GM18861 (cell line): ENCODE results near the gene PPIB.

Experiments
- ATAC-seq: cut with Tn5 transposase; IDR thresholded peaks from one replicate; pipeline ENCODE4 v1.9.1; 2021; ENCODE audit not compliant: unreplicated experiment

The PPIB gene

DNA sequence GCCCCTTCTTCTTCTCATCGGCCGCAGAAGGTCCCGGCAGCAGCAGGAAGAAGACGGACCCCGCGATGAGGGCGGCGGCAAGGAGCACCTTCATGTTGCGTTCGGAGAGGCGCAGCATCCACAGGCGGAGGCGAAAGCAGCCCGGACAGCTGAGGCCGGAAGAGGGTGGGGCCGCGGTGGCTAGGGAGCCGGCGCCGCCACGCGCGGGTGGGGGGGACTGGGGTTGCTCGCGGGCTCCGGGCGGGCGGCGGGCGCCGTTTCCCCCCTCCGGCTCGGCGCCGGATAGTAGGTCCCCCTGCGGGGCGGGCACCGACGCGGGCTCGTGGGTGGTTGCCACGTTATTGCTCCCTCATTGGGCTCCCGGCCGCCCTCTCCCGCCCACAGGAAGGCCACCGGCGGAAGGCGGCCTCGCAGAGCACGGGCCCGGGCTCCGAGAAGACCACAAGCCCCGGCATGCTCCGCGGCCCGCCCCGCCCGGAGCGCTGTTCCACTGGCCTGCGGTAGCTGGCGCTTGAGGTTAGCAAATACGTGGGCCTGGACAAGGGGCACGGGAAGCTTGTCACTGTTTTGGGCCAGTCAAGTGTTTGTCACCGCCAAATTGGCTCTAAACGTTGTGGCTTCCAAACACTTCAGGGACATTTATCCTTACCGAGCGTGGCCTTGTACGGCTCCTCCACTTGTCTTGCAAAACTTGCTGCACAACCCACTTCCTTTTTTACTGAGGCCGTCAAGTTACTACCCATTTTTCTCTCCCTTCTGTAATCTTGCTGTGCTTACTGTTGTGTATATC is at the start of gene PPIB:
TSS of gene PPIB (minus strand) at position 154 of the 790 bp plus-strand sequence. CDS start at position 118, 36 bp downstream.
- ATAC-seq: peak; percentile 88

DNA sequence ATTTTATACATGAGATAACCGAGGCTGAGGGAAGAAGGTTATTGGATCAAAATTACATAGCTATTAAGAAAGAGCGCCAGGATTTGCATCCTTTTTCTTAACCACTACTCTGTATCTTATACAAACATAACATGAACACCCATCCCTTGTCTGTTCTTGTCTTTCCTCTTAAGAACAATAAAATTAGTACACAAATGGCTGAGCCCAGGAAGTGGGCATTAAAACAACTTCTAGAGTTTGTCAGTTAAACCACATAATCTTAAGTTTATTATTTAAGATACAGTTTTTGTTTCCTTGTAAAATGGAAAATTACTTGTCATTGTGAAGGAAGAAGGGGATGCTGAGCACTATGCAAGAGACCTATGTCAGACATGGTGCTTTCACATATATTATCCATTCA is 48.9 kb upstream of the PPIB start:
- ATAC-seq: no peak

DNA sequence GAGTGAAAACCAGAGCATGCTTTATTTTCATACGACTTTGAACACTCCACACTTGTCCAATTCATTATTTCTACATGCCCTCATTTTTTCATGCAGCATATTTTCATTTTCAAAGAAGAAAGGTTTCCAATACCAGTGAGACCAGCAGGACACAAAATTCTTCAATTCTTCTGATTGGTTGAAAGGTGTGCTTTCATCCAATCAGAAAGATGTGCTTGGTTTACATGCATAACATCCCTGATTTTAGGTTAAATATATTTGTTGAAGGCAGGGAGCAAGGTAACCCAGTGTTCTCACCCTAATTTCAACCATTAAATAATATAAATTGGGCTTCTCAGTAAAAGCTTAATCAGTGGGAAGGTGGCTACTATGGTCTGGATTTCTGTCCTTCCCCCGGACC is 47.5 kb upstream of the PPIB start:
- no peak for ATAC-seq

DNA sequence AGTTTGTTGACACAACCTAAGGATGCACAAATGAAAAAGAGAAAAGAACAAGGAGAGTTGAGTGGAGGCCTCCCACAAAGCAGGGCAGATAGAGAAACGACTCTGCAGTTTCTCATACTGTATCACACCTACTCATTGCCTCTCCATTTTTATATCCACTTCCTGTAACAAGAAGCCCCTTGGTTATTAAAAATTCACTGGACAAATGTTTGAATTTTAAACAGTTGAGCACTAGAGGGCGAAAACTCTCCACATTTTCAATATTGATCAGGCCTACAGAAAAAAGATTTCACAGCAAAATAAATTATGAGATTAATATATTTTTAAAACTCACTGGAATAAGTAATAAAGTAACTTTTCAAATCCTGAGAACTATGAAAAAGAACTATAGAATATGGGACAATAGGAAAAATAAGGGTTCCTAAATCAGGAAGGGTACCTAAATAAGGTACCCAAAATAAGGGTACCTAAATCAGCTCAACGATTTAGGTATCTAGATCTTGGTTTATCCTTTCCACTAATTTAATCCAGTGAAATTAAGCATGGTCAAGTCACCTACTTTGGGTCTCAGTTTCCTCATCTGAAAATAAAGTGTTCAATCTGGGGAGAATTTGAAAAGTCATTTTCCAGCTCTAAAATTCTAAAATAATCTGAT is 47.0 kb upstream of the PPIB start:
- no peak for ATAC-seq

DNA sequence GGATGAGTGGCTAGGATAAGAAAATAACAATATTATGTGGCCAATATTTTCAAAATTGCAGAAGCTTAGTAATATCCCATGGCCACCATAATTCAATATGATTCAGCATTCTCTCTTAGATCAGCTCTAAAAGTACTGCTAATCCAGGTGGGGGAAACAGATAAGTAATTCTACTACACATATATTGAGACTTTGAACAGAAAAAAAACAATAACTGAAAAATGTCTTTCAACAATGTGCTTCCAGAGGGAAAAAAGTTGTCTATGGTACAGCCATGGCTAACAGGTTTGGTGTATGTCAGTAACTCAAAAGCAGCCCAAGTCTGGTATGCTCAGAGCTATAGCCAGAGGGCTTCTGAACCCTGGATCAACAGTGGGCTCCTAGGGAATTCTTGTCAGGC is 42.4 kb upstream of the PPIB start:
- ATAC-seq: no peak

DNA sequence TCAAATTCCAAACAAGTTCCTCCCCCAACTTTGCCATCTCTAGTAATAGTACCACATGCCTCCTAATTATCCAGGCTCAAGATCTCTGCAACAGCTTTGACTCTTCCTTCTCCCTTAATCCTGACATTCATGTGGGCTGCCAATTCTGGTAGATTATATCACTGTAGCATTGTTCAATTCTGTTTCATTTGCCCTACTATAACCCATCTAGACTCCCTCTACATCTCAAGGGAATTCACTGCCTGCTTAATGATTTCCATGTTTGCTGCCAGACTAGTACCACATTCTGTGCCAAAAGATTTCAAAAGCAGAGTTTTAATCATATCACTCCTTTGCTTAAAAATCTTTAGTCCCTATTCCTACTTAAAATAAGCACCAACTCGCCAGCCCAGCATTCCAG is 34.6 kb upstream of the PPIB start:
- no peak for ATAC-seq

DNA sequence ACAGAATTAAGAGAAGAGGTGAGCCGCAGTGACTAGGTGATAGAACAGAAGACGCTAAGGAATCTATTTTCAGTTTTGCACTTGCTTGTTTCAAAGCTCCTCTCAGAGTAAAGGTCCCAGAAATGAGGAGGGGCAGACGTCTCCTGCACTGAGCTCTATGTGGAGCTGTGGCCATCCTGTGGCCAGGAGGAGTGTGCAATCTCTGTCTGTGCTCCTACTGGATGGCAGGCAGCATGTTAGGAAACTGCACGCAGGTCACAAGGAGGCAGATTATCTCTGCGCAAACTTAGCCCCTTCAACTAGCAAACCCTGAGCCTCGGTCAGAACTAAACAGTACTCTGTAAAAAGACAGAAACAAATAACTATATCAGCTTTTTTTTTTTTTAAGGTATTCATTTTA is 31.1 kb upstream of the PPIB start:
- ATAC-seq: no peak

DNA sequence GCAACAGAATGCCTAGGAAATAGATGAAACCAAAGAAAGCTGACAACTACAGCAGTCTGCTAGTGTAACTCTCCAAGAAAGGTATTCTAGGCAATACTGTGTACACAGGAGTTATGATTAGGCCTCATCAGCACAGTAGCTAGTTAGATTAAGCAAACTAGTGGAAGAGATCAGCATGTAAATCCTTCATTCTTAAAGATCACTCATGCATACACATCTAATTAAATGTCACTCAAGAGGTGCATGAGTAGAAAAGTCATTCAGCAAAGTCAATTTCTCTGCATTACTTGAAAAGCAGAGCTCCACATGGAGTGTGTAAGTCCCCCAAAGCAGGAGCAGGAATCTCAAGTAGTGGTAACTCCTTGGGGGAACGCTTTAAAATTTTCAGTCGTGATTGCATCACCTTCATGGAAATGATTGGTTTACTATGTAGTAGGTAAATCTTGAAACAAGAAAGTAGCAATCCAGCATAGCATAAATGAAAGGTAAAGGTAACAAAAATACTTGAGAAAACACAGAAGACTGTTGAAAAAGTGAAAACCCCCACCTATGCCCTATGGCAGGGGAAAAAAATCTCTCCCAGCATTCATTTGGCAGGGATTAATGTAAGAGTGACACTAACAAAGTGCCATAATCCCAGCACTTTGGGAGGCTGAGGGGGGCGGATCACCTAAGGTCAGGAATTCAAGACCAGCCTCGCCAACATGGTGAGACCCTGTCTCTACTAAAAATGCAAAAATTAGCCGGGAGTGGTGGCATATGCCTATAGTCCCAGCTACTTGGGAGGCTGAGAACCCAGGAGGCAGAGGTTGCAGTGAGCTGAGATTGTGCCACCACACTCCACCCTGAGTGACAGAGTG is 29.4 kb upstream of the PPIB start:
- no peak for ATAC-seq

DNA sequence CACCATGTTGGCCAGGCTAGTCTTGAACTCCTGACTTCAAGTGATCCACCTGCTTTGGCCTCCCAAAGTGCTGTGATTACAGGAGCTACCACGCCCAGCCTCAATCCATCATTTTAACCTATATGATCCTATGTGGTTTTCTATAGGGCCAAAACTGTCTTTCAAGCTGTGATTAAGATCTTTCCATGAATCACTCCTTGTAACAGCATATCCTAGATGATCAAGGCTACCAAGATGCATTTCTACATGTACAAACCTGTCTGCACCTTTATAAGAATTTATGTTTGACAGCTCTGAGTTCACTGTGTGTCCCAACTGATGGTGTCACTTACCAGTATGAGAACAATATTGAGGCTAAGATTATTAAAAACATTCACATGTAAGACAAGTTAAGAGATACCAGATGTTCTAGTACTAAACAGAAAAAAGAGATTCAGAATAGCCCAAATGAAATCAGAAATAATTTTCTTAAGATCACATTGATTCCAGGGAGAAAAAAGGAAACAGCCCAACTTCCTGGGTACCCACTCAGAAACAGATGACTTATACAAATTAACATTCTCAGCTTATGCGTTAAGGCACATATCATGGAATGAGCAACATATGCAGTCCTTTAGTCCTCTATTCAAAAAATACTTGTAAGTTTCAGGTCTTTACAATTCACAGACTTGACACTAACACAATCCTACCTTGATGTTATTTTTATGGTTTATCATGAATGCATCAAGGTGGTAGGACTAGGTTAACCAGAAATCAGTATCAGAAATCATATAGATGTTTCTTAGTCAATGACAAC is 24.8 kb upstream of the PPIB start:
- no peak for ATAC-seq

DNA sequence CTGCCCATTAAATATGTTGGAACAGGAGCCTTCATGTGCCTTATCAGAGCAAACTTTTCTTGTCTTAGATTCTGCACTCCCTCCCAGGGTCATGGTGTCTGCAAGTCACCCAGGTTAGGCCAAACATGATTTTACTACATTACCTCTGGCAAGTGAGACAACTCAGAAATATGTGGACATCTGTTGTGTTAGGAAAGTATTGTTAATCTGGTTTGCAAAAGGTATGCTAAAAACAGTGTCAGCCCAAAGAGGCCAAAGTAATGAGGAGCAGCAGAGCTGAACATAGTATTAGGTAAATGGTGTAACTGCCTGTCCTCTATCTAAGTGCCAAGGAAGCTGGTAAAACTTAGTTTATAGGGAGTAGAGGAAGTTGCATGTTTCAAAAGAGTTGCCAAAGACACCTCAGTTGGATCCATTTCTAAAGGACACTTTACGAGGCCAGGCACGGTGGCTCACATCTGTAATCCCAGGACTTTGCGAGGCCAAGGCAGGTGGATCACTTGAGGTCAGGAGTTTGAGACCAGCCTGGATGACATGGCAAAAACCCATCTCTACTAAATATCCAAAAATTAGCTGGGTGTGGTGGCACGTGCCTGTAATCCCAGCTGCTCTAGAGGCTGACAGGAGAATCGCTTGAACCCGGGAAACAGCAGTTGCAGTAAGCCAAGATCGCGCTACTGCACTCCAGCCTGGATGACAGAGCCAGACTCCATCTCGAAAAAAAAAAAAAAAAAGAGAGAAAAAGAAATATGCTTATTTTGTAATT is 22.5 kb upstream of the PPIB start:
- no peak for ATAC-seq

DNA sequence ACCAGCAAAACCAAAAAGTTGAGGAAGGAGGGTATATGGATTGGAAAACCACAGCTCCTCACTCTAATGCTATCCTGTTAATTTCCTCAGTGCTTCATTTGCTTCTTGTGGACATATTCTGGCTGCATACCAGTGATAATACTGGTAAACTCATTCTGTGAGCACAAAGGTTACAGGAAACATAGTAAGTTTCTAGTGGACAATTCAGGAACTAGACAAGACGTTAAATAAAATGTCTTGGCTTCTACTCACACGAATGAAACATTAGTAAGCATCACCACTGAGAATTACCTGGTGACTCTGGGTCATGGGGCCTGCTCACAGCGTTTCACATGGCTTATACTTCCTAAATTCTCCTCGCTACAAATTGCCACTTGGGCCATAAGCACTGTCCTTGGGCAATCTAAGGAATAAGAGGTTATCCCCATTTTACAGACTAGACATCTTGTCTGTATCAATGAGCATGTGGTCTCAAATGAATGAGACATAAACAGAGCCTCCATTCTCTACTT is 20.1 kb upstream of the PPIB start:
- no peak for ATAC-seq

DNA sequence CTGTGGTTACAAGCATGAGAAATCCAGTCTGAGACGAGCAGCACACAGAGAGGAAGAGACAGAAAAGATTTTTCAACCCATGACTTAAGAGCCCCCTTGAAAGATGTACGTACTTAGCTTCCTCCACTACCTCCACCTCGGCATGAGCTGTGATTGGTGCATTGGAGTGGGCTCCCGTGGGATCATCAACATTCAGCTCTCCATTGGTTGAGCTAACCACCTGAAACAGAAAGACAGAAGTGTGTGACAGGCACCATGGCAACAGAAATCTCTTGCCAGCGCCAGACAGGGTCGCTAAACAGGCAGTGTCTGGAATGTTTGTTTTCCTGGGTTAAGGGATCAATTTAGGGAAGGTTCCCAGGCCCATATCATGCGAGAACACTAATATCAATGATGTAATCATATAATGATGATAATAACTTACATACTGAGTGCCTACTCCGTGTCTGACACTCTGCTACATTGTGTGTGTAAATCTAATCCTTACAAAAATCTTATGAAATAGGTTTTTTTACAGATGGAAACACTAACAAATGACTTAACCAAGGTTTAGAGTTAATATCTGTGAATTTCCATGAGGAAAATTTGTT is 17.5 kb upstream of the PPIB start:
- ATAC-seq: peak; percentile 62

DNA sequence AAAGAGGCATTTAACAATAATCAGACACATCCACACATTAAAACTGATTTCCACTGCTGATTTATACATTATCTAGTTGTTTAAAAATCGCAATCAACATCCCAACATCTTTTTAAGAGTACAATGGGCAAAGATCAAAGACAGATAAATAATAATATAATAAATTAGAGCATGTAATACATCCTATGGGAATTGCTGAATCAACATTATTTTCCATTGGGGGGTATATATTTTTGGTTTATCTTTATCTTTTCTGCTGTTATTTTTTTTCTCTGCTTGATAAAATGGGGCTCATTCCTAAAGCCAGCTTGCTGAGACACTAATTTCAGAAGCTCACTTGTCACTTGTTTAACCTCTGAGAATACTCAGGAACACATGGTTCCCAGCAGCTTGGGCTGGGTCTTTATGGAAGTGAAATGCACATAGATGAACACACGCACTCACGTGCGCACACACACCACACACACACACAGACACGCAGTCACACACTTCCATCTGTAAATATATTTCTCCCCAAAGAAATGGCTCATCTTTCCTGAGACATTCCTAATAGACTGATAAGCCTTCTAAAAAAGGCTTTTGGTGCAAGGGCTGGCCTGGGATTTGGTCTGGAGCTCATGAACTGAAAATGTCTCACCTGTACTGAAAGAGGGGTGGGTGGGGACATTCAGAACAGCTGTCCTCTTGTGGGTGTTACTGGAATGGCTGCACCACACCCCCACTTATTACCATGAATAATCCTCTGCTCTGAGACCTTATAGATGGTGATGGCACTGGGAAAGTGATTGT is 3.5 kb upstream of the PPIB start:
- no peak for ATAC-seq

DNA sequence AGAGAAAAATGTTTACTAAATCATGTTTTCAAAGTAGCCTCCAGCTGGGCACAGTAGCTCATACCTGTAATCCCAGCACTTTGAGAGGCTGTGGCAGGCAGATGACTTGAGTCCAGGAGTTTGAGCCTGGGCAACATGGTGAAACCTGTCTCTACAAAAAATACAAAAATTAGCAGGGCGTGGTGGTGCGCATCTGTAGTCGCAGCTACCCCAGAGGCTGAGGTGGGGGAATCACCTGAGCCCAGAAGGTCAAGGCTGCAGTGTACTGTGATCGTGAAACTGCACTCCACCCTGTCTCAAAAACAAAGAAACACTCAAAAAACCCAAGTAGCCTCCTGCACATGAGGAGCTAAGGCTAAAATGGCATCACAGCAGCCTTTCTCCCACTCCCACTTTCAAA is 1.6 kb upstream of the PPIB start:
- ATAC-seq: no peak

DNA sequence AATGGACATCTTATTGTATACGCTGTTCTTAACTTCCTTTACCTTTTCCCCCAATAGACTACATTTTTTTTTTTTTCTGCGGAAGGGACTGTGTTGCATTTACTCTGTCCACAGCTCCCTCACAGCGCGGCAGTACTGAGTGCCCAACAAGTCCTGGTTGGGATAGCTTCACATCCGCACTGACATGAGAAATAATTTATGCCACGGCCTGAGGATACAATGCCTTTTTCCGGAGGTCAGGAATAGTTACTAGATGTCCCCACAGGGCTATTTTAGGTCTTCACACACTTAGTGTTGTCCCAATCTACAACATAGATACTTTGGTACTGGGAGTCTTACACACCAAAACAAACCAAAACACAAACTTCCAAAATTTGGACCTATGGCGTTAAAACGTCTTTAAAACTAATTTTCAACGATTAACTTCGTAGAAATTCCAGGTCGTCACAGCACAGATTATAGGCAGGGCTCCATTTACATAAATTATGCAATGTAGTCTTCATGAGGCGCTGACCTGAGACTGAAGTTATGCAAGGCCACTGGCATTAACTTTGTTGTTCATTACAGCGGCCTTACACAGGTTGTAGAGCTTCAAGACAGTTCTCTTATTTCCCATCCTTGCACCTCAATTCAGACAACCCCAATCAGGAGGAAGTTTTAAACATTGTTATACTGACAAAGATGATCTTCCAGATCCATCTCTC is 989 bp upstream of the PPIB start:
- ATAC-seq: no peak

DNA sequence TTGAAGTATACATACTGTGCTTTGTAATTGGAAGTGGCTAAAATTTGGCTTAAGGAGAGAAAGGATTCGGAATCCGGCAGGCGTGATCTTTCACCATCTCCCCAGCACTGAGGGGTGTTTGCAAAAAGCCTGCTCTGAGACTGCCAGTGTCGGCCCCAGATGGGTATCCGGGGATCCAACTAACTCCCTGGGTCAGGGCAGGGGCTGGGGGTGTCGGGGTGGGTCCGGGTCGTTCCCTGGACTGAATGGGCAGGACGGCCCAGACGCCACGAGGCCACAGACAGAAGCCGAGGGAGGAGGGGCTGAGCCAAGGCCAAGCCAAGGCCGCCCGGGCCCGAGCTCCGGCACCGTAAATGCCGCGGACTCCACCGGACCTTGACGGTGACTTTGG is 349 bp downstream of the PPIB start:
- ATAC-seq: peak; percentile 1

DNA sequence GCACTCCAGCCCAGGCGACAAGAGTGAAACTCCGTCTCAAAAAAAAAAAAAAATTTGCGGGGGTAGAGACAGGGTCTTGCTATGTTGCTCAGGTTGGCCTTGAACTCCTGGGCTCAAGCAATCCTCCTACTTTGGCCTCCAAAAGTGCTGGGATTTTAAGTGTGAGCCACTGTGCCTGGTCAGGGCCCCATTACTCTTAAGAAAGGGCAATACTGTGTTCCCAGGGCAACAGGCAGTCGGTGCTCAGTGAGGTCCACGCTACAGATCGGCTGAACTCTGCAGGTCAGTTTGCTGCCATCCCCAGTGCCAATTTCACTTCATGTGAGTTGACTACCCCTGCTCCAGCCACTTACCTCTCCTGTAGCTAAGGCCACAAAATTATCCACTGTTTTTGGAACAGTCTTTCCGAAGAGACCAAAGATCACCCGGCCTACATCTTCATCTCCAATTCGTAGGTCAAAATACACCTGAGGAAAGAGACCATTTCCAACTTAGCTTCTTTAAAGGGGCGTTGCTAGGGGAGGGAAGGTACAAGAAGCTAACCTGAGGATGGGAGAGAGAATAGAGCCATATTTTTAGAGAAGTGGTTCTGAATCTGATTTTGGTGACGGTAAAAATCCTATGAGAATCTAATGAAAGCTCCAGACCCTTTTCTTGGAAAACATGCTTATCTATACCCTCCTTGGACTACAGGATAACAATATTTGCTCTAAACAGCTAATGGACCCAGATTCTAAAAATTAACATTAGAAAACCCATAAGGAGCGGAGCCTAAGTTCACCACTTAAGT is 939 bp downstream of the PPIB start:
- no peak for ATAC-seq
